Measurements from ENCODE around the gene PARS2. TPM values are rescaled to one million over a fixed set of nuclear protein-coding genes. Genes with fewer than 3 reads are reported as not detected.

Gene PARS2
- total and polyA plus RNA-seq, 2 of the 4 experiments (the other 2 are of a cell fraction), result 3.4 to 6.3 TPM

DNA sequence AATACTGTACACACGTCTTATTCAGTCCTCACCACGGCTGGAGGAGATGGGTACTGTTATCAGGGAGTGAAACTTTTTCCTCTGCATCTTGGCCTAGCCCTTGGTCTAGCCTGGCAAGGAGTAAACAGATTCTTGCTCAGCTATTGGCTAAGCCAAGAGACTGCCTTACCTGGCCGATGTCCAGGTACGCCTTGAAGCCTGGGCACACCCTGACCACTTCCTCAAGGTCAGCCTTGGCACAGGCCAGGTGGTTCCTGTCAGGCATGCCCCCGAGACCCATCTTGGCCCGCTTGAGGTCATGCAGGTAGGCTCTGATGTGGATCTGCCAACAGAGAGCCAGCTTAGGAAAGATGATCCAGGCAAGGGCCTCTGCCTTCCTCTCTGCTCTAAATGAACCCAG lies 17.8 kb upstream of the PARS2 start:
- H2BK20ac ChIP-seq (ENCODE audit: low read depth, low read length), result no peak overlapping the region
- no peaks in the 10 kb centered on the region for H3K36me3 ChIP-seq (ENCODE audit: control insufficient read depth, insufficient read depth, low read length)
- H2BK5ac ChIP-seq (ENCODE audit: low read depth, low read length, poor library complexity, severe bottlenecking), result no peak overlapping the region
- no peak overlapping the region for H3K56ac ChIP-seq (ENCODE audit: extremely low read depth, insufficient read depth, low read length)
- intact Hi-C loops (cut with micrococcal nuclease) (no loop called here), in situ Hi-C loops (cut with MboI; ENCODE audit: low sequenced_read_pairs) (loop anchor here (25.0 kb wide), 1 partner anchor 920 kb away; no protein-coding TSS in a partner anchor), dilution Hi-C loops (cut with HindIII; ENCODE audit: low sequenced_read_pairs, unreplicated experiment) (no loop called here)
- 79% methylated on average over 4 of the region's 6 CpGs; no CpG with 5 or more reads in 1 of the 2 experiments for WGBS, 2 experiments (ENCODE audit: extremely low coverage in 2 of 2, insufficient read length in 1 of 2)
- no peak overlapping the region for H4K8ac ChIP-seq (ENCODE audit: low read depth in 2 of 2, low read length in 2 of 2)
- H3K4ac ChIP-seq (ENCODE audit: low read depth, low read length), result no peak overlapping the region
- no peak overlapping the region for H3K14ac ChIP-seq (replicated peaks; ENCODE audit: low read depth, low read length)
- DNase-seq (no peak), ATAC-seq (ENCODE audit: low read depth) (no peak)
- ChIA-PET CTCF (no interaction called here), POLR2A (ENCODE audit: unreplicated experiment) (no interaction called here)
- peaks cover 73% of the 10 kb centered on the region for H3K27me3 ChIP-seq (ENCODE audit: control insufficient read depth, insufficient read depth, low read length)
- no peaks in the 10 kb centered on the region for H3K9me3 ChIP-seq (ENCODE audit: control insufficient read depth, insufficient read depth, low read length)
- H3K9ac ChIP-seq (ENCODE audit: low read depth, low read length), result no peak overlapping the region
- no peak overlapping the region for H3K27ac ChIP-seq (ENCODE audit: insufficient read depth, low read length)
- H3K79me1 ChIP-seq (ENCODE audit: low read depth in 1 of 2, low read length in 2 of 2), result no peaks in the 10 kb centered on the region
- no peaks in the 10 kb centered on the region for H4K20me1 ChIP-seq (ENCODE audit: insufficient read depth, low read length)
- H2BK120ac ChIP-seq (ENCODE audit: low read depth, low read length), result no peak overlapping the region
- H3K4me2 ChIP-seq (ENCODE audit: low read depth, low read length), result no peak overlapping the region
- H2AK9ac ChIP-seq (replicated peaks; ENCODE audit: low read depth, low read length, poor library complexity), result no peak overlapping the region
- no peak overlapping the region for H4K5ac ChIP-seq (ENCODE audit: low read depth, low read length)
- no peak overlapping the region for H4K91ac ChIP-seq (ENCODE audit: insufficient read depth, low read depth, low read length)
- no peaks in the 10 kb centered on the region for H3K9me1 ChIP-seq (ENCODE audit: insufficient read depth, low read length)
- H2BK15ac ChIP-seq (ENCODE audit: low read depth, low read length), result no peak overlapping the region
- H3K23ac ChIP-seq (ENCODE audit: low read depth, low read length), result no peak overlapping the region
- H3K4me1 ChIP-seq (ENCODE audit: control insufficient read depth, insufficient read depth, low read length), result no peaks in the 10 kb centered on the region; the same call in 1 of the 2 replicates
- no peak overlapping the region for H2AK5ac ChIP-seq (ENCODE audit: low read depth, low read length)
- TF ChIP-seq POLR2A (IDR thresholded peaks at IDR 0.05; ENCODE audit: low read depth, low read length) (no peak), RAD21 (IDR thresholded peaks at IDR 0.05; ENCODE audit: low read length) (no peak), MAFK (IDR thresholded peaks at IDR 0.05; ENCODE audit: low read depth, low read length) (no peak), RFX5 (IDR thresholded peaks at IDR 0.05; ENCODE audit: low read depth, low read length) (no peak), SMC3 (IDR thresholded peaks at IDR 0.05; ENCODE audit: low read depth, low read length) (no peak), CEBPB (IDR thresholded peaks at IDR 0.05; ENCODE audit: low read depth, low read length) (no peak), MXI1 (IDR thresholded peaks at IDR 0.05; ENCODE audit: borderline replicate concordance, low read depth, low read length) (no peak), MAZ (IDR thresholded peaks at IDR 0.05; ENCODE audit: borderline replicate concordance, low read depth, low read length) (no peak), FOS (IDR thresholded peaks at IDR 0.05; ENCODE audit: low read depth, low read length) (no peak), RCOR1 (IDR thresholded peaks at IDR 0.05; ENCODE audit: insufficient replicate concordance, low read length) (no peak), CHD1 (IDR thresholded peaks at IDR 0.05; ENCODE audit: low read depth, low read length) (no peak), NFE2L2 (IDR thresholded peaks at IDR 0.05; ENCODE audit: low read depth, low read length) (no peak), BHLHE40 (IDR thresholded peaks at IDR 0.05; ENCODE audit: low read depth, low read length) (no peak)
- TF ChIP-seq, protein P1, sequence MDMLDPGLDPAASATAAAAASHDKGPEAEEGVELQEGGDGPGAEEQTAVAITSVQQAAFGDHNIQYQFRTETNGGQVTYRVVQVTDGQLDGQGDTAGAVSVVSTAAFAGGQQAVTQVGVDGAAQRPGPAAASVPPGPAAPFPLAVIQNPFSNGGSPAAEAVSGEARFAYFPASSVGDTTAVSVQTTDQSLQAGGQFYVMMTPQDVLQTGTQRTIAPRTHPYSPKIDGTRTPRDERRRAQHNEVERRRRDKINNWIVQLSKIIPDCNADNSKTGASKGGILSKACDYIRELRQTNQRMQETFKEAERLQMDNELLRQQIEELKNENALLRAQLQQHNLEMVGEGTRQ (IDR thresholded peaks at IDR 0.05; ENCODE audit: low read depth, low read length), result no peak
- TF ChIP-seq, protein P2, sequence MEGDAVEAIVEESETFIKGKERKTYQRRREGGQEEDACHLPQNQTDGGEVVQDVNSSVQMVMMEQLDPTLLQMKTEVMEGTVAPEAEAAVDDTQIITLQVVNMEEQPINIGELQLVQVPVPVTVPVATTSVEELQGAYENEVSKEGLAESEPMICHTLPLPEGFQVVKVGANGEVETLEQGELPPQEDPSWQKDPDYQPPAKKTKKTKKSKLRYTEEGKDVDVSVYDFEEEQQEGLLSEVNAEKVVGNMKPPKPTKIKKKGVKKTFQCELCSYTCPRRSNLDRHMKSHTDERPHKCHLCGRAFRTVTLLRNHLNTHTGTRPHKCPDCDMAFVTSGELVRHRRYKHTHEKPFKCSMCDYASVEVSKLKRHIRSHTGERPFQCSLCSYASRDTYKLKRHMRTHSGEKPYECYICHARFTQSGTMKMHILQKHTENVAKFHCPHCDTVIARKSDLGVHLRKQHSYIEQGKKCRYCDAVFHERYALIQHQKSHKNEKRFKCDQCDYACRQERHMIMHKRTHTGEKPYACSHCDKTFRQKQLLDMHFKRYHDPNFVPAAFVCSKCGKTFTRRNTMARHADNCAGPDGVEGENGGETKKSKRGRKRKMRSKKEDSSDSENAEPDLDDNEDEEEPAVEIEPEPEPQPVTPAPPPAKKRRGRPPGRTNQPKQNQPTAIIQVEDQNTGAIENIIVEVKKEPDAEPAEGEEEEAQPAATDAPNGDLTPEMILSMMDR (conservative IDR thresholded peaks at IDR 0.05; ENCODE audit: low read depth, low read length), result no peak
- TF ChIP-seq, protein P3, sequence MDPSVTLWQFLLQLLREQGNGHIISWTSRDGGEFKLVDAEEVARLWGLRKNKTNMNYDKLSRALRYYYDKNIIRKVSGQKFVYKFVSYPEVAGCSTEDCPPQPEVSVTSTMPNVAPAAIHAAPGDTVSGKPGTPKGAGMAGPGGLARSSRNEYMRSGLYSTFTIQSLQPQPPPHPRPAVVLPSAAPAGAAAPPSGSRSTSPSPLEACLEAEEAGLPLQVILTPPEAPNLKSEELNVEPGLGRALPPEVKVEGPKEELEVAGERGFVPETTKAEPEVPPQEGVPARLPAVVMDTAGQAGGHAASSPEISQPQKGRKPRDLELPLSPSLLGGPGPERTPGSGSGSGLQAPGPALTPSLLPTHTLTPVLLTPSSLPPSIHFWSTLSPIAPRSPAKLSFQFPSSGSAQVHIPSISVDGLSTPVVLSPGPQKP (IDR thresholded peaks at IDR 0.05; ENCODE audit: borderline replicate concordance, low read depth, low read length), result no peak
- peak overlapping the region; percentile 58 for H2AFZ ChIP-seq (replicated peaks; ENCODE audit: low read length, poor library complexity)
- H3K4me3 ChIP-seq (ENCODE audit: insufficient read depth, low read depth, low read length), result no peak overlapping the region
- BruUV-seq (replicated peaks), result no TSS peak
- no peak overlapping the region for H3K18ac ChIP-seq (ENCODE audit: low read depth, low read length)
